ENCODE data around the gene PLCG2.
"Not testable (repeated sequence)": the region's sequence is repeated elsewhere in the genome, so short reads cannot be mapped to it uniquely, and the experiment has no call there.

Gene PLCG2

GRCh38 chr16:82009789-82010188 is 230.7 kb downstream of the PLCG2 start:
- DNase-seq, result not testable (repeated sequence)

DNA sequence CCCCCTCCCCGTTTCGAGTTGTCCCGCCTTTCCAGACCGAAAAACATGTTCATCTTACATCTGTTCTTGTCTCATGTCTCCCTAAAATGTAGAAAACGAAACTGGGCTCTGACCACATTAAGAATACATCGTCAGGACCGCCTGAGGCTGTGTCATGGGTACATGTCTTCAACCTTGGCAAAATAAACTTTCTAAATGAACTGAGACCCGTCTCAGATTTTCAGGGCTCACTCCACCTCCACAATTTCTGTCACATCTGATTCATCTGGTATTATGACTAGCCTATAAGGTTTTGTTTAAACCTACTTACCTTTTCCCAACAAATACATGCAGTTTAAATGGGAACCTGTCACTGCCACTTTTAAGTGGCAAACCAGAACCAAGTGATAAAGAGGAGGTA is 231.6 kb downstream of the PLCG2 start:
- no peak for DNase-seq

- DNase-seq, result peak; percentile 35
These were observed 232.1 kb downstream of the PLCG2 start, which contains the start of gene SDR42E1 for GRCh38 chr16:82011199-82011641. Gene SDR42E1, minus strand, starts transcription at chr16:82011470. Its CDS starts 10,612 bp downstream, at chr16:82000858.
